HG03097 (cell line): ENCODE measurements around the gene POGZ.

Experiments used
- ATAC-seq: cut with Tn5 transposase; IDR thresholded peaks from one replicate; pipeline ENCODE4 v1.9.1; 2021; ENCODE audit not compliant: unreplicated experiment, low FRiP score

POGZ gene

GRCh38 chr1:151459331-151460046, at the start of gene POGZ:
TSS of gene POGZ (minus strand) at chr1:151459494. CDS start at chr1:151442204, 17,290 bp downstream.
- peak; percentile 73 for ATAC-seq

GRCh38 chr1:151508833-151509232, 49.5 kb upstream of the POGZ start:
- ATAC-seq, result no peak

- no peak for ATAC-seq
Observed at GRCh38 chr1:151504759-151505158, 45.5 kb upstream of the POGZ start.

DNA sequence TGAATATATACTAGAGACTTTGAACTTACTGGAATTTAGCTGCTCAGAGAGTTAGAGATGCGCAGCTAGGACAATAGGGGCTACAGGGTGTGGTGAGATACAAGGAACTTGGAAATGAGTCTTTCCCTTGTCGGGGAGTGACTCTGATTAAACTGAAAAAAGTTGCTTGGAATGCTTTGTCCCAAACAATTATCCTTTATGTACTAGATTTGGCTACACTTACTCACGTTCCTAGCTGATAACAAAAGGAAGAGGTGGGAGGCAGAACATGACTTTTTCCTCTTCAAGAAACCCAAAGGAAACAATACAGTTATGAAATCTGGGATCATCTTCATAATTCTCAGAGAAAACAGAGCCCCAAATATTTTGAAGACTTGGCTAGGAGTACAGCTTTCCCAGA, 45.0 kb upstream of the POGZ start:
- no peak for ATAC-seq

- no peak for ATAC-seq
Observed at GRCh38 chr1:151502859-151503780, 43.8 kb upstream of the POGZ start.

DNA sequence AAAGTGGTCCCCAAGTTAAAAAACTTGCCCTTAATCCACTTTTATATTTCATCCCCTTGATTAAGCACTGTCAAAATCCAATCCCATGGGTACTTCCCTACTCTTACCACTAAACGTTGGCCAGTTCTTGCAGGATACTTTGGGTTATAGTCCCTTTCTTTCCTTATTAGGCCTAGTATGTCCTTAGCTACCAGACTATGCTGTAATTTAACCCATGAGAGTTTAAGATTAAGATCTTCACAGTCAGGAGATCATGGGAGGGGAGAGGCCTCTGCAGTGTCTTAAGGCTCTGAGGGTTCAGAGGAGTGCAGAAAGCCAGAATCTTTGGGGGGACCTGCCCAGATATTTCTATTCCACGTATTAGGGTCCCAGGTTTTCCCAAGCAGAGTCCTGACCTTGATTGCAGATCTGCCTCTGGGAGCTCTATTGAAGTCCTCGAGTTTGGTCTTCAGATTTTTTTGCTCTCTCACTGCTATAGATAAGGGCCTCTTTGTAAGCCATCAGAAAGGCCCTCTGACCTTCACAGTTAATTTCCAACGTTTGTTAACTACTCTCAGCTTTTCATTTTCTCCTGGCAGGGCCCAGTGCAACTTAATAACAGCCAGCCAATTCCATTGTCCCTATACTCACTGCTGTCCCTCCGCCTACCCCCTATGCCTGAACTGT, 42.9 kb upstream of the POGZ start:
- ATAC-seq, result no peak

DNA sequence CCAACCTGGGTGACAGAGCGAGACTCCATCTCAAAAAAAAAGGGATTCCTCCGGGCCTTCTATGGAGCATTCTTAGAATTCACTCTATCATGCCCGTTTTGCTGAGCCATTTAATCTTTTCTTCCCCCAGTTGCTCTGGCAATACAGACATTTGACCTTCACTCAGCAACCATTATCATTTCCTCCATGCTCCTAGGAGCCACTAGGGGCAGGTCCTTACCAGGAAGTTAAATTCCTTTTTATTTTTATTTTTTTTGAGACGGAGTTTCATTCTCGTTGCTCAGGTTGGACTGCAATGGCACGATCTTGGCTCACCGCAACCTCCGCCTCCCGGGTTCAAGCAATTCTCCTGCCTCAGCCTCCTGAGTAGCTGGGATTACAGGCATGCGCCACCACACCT, 42.2 kb upstream of the POGZ start:
- ATAC-seq, result no peak

DNA sequence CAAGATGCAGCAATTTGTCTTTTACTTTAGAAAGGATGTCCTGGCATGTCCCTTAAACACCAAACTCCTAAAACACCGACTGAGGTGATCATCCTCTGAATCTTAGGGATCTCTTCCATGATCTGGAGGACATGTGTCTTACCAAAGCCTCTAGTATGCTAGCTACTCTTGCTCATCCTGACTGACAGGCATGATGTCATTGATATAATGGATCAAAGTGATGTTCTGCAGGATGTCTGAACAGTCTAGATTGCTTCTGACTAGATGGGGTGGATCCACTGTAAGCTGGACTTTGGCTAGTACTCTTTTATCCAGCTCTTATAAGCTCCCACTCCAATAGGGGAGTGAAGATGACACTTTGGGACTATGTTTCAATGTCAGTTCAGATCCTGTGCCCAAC, 40.6 kb upstream of the POGZ start:
- ATAC-seq, result no peak

DNA sequence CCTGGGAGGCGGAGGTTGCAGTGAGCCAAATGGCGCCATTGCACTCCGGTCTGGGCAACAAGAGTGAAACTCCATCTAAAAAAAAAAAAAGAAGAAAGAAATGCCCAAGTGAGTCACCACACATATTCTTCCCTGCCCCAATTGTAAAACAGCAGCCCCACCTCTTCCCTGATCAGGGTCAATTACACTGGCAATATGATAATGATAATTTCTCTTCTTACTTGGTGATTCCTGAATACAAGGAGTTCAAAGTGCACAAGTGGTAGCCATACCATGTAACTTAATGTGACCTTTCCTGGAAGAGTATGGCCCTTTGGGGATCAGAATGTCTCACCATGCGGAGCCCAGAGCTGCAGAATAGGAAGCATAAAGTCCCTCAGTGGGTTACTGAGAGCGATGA, 40.1 kb upstream of the POGZ start:
- ATAC-seq, result no peak

GRCh38 chr1:151495316-151495715, 36.0 kb upstream of the POGZ start:
- no peak for ATAC-seq

DNA sequence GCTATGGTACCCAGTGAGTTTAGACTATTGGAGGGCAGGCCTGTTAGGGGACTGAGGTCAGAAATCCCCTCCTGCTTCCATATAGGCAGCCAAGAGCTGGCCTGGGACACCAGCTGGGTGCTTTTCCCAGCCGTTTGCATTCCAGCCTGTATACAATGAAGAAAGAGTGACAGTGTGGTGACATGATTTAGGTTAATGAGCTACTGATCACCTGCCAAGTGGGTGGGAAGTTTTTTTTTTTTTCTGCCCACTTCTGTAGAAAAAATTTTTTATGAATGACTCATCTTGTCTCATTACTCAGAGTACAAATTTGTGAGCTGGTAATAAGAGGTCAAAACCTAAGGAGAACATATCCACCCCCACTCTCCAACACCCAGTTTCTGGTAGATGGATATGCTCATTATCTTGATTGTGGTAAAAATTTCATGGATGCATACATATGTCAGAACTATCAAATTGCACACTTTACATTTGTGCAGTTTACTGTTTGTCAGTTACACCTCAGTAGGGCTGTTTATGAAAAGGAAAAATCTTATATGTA, 35.5 kb upstream of the POGZ start:
- ATAC-seq, result no peak

GRCh38 chr1:151493042-151493441, 33.7 kb upstream of the POGZ start:
- ATAC-seq, result no peak

DNA sequence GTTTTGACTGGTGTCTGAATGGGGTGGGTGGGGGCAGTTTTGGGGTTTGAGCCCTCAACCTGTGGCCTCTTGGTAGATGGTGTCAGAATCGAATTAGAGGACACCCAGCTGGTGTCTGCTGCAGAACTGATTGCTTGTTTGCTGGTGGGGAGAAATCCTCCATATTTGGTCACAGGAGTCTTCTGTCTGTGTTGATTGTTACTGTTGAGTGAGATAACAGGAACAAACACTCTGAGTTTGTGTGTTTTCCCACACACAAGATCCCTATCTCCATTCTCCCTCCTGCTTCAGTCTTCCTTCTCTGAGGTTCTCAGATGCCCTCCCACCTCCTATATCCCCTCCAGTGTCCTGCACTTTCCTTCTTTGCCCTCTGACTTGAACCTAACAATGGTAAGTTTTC, 32.8 kb upstream of the POGZ start:
- no peak for ATAC-seq

- ATAC-seq, result no peak
Observed at GRCh38 chr1:151491641-151492040, 32.3 kb upstream of the POGZ start.

- ATAC-seq, result no peak
Observed at GRCh38 chr1:151486557-151486956, 27.3 kb upstream of the POGZ start.

- ATAC-seq, result no peak
Observed at GRCh38 chr1:151485685-151486255, 26.5 kb upstream of the POGZ start.

DNA sequence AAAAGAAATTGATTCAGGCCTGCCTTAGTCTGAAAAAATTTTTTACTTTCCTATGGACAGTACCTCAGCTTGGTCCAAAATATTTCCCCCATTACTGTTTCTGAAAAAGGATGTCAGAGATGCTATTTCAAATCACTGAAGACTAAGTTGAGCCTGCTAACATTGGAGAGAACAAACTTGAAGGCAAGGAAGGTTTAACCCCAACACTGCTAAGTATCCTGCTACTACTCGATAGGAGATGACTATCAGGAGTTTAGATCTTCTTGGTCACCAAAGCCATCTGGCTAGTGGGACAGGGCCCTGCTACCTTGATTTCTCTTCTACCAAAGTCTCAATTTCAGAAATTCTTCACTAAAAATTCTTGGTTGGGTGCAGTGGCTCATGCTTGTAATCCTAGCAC, 22.7 kb upstream of the POGZ start:
- ATAC-seq, result no peak

DNA sequence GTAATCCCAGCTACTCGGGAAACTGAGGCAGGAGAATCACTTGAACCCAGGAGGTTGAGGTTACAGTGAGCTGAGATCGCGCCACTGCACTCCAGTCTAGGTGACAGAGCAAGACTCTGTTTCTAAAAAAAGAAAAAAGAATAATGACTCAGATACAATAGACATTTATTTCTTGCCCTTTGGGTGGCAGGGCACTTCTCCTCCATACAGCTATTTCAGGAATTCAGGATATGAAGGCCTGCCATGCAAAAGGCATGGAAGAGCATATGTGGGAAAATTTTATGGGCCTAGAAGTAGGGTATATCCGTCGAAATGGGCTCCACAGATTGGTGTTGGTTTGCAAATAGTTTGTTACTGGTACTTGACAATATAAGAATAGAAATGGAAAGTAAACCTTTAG, 20.2 kb upstream of the POGZ start:
- no peak for ATAC-seq

GRCh38 chr1:151478923-151479322, 19.6 kb upstream of the POGZ start:
- ATAC-seq, result no peak

DNA sequence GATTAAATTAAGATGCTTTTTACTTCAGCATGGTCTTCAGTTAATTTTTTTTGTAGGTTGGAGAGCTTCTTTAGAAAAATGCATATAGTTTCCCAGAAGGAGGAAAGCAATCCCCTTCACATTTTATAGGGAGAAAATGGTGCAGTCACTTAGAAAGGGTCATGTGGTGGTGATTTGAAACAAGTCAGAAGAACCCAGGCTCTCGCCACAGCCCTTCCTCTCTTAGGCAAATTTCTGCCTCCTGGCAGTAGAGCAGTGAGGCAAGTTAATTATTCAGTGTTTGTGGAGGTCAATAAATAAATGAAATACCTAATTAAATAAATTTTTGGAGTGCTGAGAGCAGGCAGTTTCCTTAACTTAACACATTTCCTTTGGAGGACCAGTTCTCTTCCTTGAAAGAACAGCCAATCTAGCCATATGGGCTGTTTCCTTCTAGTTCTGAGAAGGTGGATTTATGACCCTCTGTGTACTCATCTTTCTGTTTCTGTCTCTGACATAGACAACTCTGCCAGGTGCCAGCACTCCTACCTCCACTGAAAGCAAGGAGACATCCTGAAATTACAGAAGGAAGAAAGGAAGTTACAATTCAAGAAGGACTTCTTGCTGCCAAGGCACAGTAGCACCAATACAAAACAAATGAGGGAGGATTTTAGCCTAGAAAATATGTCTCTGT, 19.0 kb upstream of the POGZ start:
- ATAC-seq, result no peak
